Measurements from ENCODE around the gene OR5H6.

- TF ChIP-seq CTCF (conservative IDR thresholded peaks at IDR 0.05 in 1 of 2, IDR thresholded peaks at IDR 0.05 in 1 of 2; ENCODE audit: low read depth in 1 of 2, low read length in 2 of 2): no peak
- TF ChIP-seq EZH2 (IDR thresholded peaks at IDR 0.05; ENCODE audit: low read length, missing control alignments): no peak
These were observed 30.6 kb upstream of the OR5H6 start for GRCh38 chr3:98233468-98233867.

All from fibroblast of lung (primary cell).